Panc1 (cell line): ENCODE results near the gene MACROD2. TPM values are rescaled to one million over a fixed set of nuclear protein-coding genes. Genes with fewer than 3 reads are reported as not detected.

Experiments used
- ATAC-seq: fragments of 200-7000 bp; cut with Tn5 transposase; 2 replicates; pipeline ENCODE4 v1.9.1; 2020; ENCODE audit warnings: mild to moderate bottlenecking, moderate library complexity
- BruUV-seq: library from RNA; stranded (reverse); fragments of 400-500 nt; replicated peaks from 2 replicates; lab custom pipeline; 2021; lab: Mats Ljungman, UMichigan
- CTCF ChIA-PET: fragments of 300-600 bp; sonication (Branson Sonifier 250); formaldehyde crosslinking; loops from one replicate; lab custom pipeline; 2022; ENCODE audit warnings: antibody characterized with exemption; lab: Charles Lee
- POLR2A ChIA-PET: fragments of 300-600 bp; sonication (Branson Sonifier 250); formaldehyde crosslinking; loops from one replicate; lab custom pipeline; 2022; ENCODE audit warnings: antibody characterized with exemption; lab: Charles Lee
- DNase-seq: peaks from one replicate; pipeline ENCODE4 v3.0.0-alpha.2; 2010; ENCODE audit warnings: low read depth, low spot score
- H3K27ac ChIP-seq: 2 replicates; pipeline ENCODE4 v1.5.1; 2011; ENCODE audit warnings: mild to moderate bottlenecking, low read length, inconsistent platforms
- H3K27me3 ChIP-seq: fragments of 200-500 bp; sonication (Bioruptor generic); 2 replicates; pipeline ENCODE4 v1.6.0; 2014; ENCODE audit warnings: low read length, inconsistent platforms; ENCODE audit not compliant: control insufficient read depth, insufficient read depth
- H3K36me3 ChIP-seq: fragments of 200-500 bp; sonication (Bioruptor generic); 2 replicates; pipeline ENCODE4 v1.5.1; 2014; ENCODE audit warnings: inconsistent platforms, mild to moderate bottlenecking, low read length, moderate library complexity; ENCODE audit not compliant: control insufficient read depth, insufficient read depth
- H3K4me1 ChIP-seq: 2 replicates; pipeline ENCODE4 v1.5.1; 2011; ENCODE audit warnings: inconsistent platforms, mild to moderate bottlenecking, low read length, moderate library complexity; ENCODE audit not compliant: control insufficient read depth, insufficient read depth
- H3K4me3 ChIP-seq, 2 experiments: 2 replicates each; pipeline ENCODE4 v1.5.1; 2011 to 2012; ENCODE audit warnings: low read depth in 2 of 2, low read length in 2 of 2, mild to moderate bottlenecking in 2 of 2, inconsistent platforms in 1 of 2, moderate library complexity in 1 of 2
- H3K9me3 ChIP-seq: fragments of 200-500 bp; sonication (Bioruptor generic); 2 replicates; pipeline ENCODE4 v1.5.1; 2014; ENCODE audit warnings: low read depth, mild to moderate bottlenecking, inconsistent platforms, low read length, moderate library complexity; ENCODE audit not compliant: control insufficient read depth, insufficient read depth
- CTCF ChIP-seq: fragments of 450-650 bp; IDR thresholded peaks from 2 replicates; pipeline ENCODE4 v1.5.1; 2017; ENCODE audit warnings: mild to moderate bottlenecking
- POLR2AphosphoS5 ChIP-seq: IDR thresholded peaks from 2 replicates; pipeline ENCODE4 v1.6.1; 2012; ENCODE audit warnings: mild to moderate bottlenecking, low read depth, low read length, moderate library complexity
- REST ChIP-seq, 2 experiments: IDR thresholded peaks; 2 replicates each; pipeline ENCODE4 v1.6.1; 2011 to 2012; ENCODE audit warnings: low read depth in 2 of 2, control low read depth in 1 of 2, low read length in 1 of 2, mild to moderate bottlenecking in 1 of 2, moderate library complexity in 1 of 2; ENCODE audit not compliant: insufficient read depth in 1 of 2
- SIN3A ChIP-seq: IDR thresholded peaks from 2 replicates; pipeline ENCODE4 v1.6.1; 2012; ENCODE audit warnings: low read depth, mild to moderate bottlenecking, low read length, moderate library complexity, borderline replicate concordance; ENCODE audit not compliant: insufficient read depth
- TCF7L2 ChIP-seq: IDR thresholded peaks from 2 replicates; pipeline ENCODE4 v1.6.1; 2011; ENCODE audit warnings: mild to moderate bottlenecking, low read depth, low read length, inconsistent platforms
- in situ Hi-C: cut with HindIII; loops from 2 replicates; pipeline ENCODE4 v1.10.0; 2016; ENCODE audit warnings: low sequenced_read_pairs, low pct_unique_long_range_greater_than_20kb
- intact Hi-C: fragments of 100-400 bp; cut with micrococcal nuclease; formaldehyde crosslinking; loops from one replicate; pipeline ENCODE4 v1.10.0; 2022; ENCODE audit not compliant: unreplicated experiment
- total RNA-seq: library from RNA; stranded (reverse); gene quantifications from one replicate; pipeline ENCODE4 v1.2.1, GENCODE V29; 2021; ENCODE audit not compliant: unreplicated experiment

Gene MACROD2
- total RNA-seq, 1 experiment from 2014 or later: 1.2 TPM

- no peaks in the 10 kb centered on the region for H3K9me3 ChIP-seq
- intact Hi-C loops (no loop called here), in situ Hi-C loops (no loop called here)
- CTCF ChIA-PET: no interaction called here
- BruUV-seq: no TSS peak
- no peaks in the 10 kb centered on the region for H3K36me3 ChIP-seq
- H3K27me3 ChIP-seq: no peaks in the 10 kb centered on the region
- H3K4me3 ChIP-seq: no peak overlapping the region
- DNase-seq (no peak), ATAC-seq (no peak)
- no peaks in the 10 kb centered on the region for H3K4me1 ChIP-seq
- no peak overlapping the region for H3K27ac ChIP-seq
- POLR2A ChIA-PET: no interaction called here
- TF ChIP-seq TCF7L2 (no peak), POLR2AphosphoS5 (no peak), REST (IDR thresholded peaks at IDR 0.05; ENCODE audit: insufficient read depth in 1 of 2, low read depth in 2 of 2, low read length in 1 of 2) (no peak), CTCF (no peak), SIN3A (no peak)
These were observed 766.6 kb downstream of the MACROD2 start for GRCh38 chr20:14761903-14762302.

- Histone ChIP-seq H3K4me1 (no peaks in the 10 kb centered on the region), H3K27ac (no peak overlapping the region), H3K4me3 (no peak overlapping the region), H3K9me3 (no peaks in the 10 kb centered on the region), H3K27me3 (no peaks in the 10 kb centered on the region), H3K36me3 (no peaks in the 10 kb centered on the region)
- no peak for TF ChIP-seq REST (IDR thresholded peaks at IDR 0.05; ENCODE audit: insufficient read depth in 1 of 2, low read depth in 2 of 2, low read length in 1 of 2)
- TF ChIP-seq CTCF: no peak
- TF ChIP-seq SIN3A: no peak
- no peak for TF ChIP-seq TCF7L2
- no peak for TF ChIP-seq POLR2AphosphoS5
- in situ Hi-C loops (no loop called here), intact Hi-C loops (no loop called here)
- no peak for DNase-seq
- POLR2A ChIA-PET: no interaction called here
- CTCF ChIA-PET: no interaction called here
- BruUV-seq: no TSS peak
- no peak for ATAC-seq
These were observed 769.4 kb downstream of the MACROD2 start for GRCh38 chr20:14764511-14765369.
